ENCODE results near the gene ARHGEF19.
"Not testable (repeated sequence)": the region's sequence is repeated elsewhere in the genome, so short reads cannot be mapped to it uniquely, and the experiment has no call there.

Gene ARHGEF19

GRCh38 chr1:16243936-16244649, 31.6 kb upstream of the ARHGEF19 start:
- no peak for DNase-seq (ENCODE audit: low read depth)

GRCh38 chr1:16243215-16243610, 30.8 kb upstream of the ARHGEF19 start:
- no peak for DNase-seq (ENCODE audit: low read depth)

GRCh38 chr1:16242556-16243214, 30.2 kb upstream of the ARHGEF19 start:
- DNase-seq (ENCODE audit: low read depth) = no peak

- DNase-seq (ENCODE audit: low read depth) = no peak
Observed at GRCh38 chr1:16241221-16241708, 28.8 kb upstream of the ARHGEF19 start.

- no peak for DNase-seq (ENCODE audit: low read depth)
Observed at GRCh38 chr1:16239972-16240491, 27.6 kb upstream of the ARHGEF19 start.

- no peak for DNase-seq (ENCODE audit: low read depth)
Observed at GRCh38 chr1:16237343-16237830, 24.9 kb upstream of the ARHGEF19 start.

GRCh38 chr1:16236511-16237342, 24.3 kb upstream of the ARHGEF19 start, which contains the start of gene CPLANE2:
TSS of gene CPLANE2 (minus strand) at chr1:16237183. CDS start at chr1:16236742, 441 bp downstream.
- peak; percentile 63 for DNase-seq (ENCODE audit: low read depth)

GRCh38 chr1:16235944-16236510, 23.6 kb upstream of the ARHGEF19 start:
- no peak for DNase-seq (ENCODE audit: low read depth)

GRCh38 chr1:16235347-16235746, 22.9 kb upstream of the ARHGEF19 start:
- no peak for DNase-seq (ENCODE audit: low read depth)

- DNase-seq (ENCODE audit: low read depth) = no peak
Observed at GRCh38 chr1:16233431-16233830, 21.0 kb upstream of the ARHGEF19 start.

- no peak for DNase-seq (ENCODE audit: low read depth)
Observed at GRCh38 chr1:16232316-16232710, 19.9 kb upstream of the ARHGEF19 start.

- no peak for DNase-seq (ENCODE audit: low read depth)
Observed at GRCh38 chr1:16231331-16232315, 19.2 kb upstream of the ARHGEF19 start.

GRCh38 chr1:16230744-16231143, 18.3 kb upstream of the ARHGEF19 start:
- DNase-seq (ENCODE audit: low read depth) = no peak

- no peak for DNase-seq (ENCODE audit: low read depth)
Observed at GRCh38 chr1:16229976-16230740, 17.7 kb upstream of the ARHGEF19 start.

GRCh38 chr1:16226490-16227179, 14.2 kb upstream of the ARHGEF19 start:
- DNase-seq (ENCODE audit: low read depth) = no peak

GRCh38 chr1:16226129-16226489, 13.7 kb upstream of the ARHGEF19 start:
- no peak for DNase-seq (ENCODE audit: low read depth)

GRCh38 chr1:16224472-16224871, 12.0 kb upstream of the ARHGEF19 start:
- no peak for DNase-seq (ENCODE audit: low read depth)

GRCh38 chr1:16222716-16223115, 10.3 kb upstream of the ARHGEF19 start:
- DNase-seq (ENCODE audit: low read depth) = not testable (repeated sequence)

- DNase-seq (ENCODE audit: low read depth) = no peak
Observed at GRCh38 chr1:16221499-16221898, 9.0 kb upstream of the ARHGEF19 start.
